DOHH2 (cell line): ENCODE data around the gene DHRS4L2.
"Not testable (repeated sequence)": the region's sequence is repeated elsewhere in the genome, so short reads cannot be mapped to it uniquely, and the experiment has no call there.

Experiments used
- H3F3A ChIP-seq: fragments of 200-600 bp; sonication (generic), shearing (Covaris generic); 2 replicates; pipeline ENCODE4 v1.6.0; 2016; ENCODE audit warnings: antibody characterized with exemption, mild to moderate bottlenecking; ENCODE audit not compliant: control insufficient read depth, insufficient read depth
- H3K27ac ChIP-seq: fragments of 200-600 bp; sonication (generic); 2 replicates; pipeline ENCODE4 v1.5.1; 2014; ENCODE audit warnings: low read depth, mild to moderate bottlenecking, low read length, moderate library complexity
- H3K27me3 ChIP-seq: fragments of 200-600 bp; sonication (generic); 2 replicates; pipeline ENCODE4 v1.6.1; 2014; ENCODE audit warnings: mild to moderate bottlenecking, low read length, mixed read lengths; ENCODE audit not compliant: control insufficient read depth
- H3K36me3 ChIP-seq: fragments of 200-600 bp; sonication (generic); 2 replicates; pipeline ENCODE4 v1.6.1; 2014; ENCODE audit warnings: mild to moderate bottlenecking, low read length, moderate library complexity, mixed read lengths; ENCODE audit not compliant: control insufficient read depth
- H3K4me1 ChIP-seq: fragments of 200-600 bp; sonication (generic); 2 replicates; pipeline ENCODE4 v1.6.1; 2014; ENCODE audit warnings: mild to moderate bottlenecking, low read length, mixed read lengths; ENCODE audit not compliant: control insufficient read depth
- H3K4me2 ChIP-seq: fragments of 200-600 bp; sonication (generic); 2 replicates; pipeline ENCODE4 v1.6.0; 2014; ENCODE audit warnings: mild to moderate bottlenecking, low read length, moderate library complexity
- H3K4me3 ChIP-seq: fragments of 200-600 bp; sonication (generic); 2 replicates; pipeline ENCODE4 v1.5.1; 2014; ENCODE audit warnings: mild to moderate bottlenecking, low read length, mixed read lengths
- H3K79me2 ChIP-seq: fragments of 200-600 bp; sonication (generic); 2 replicates; pipeline ENCODE4 v1.6.1; 2014; ENCODE audit warnings: mild to moderate bottlenecking, low read length, mixed read lengths; ENCODE audit not compliant: control insufficient read depth
- H3K9me2 ChIP-seq: fragments of 200-600 bp; sonication (generic); replicated peaks from 2 replicates; pipeline ENCODE4 v1.6.1; 2014; ENCODE audit warnings: mild to moderate bottlenecking, low read length, mixed read lengths; ENCODE audit not compliant: control insufficient read depth
- H3K9me3 ChIP-seq: fragments of 200-600 bp; sonication (generic); 2 replicates; pipeline ENCODE4 v1.6.1; 2014; ENCODE audit warnings: antibody characterized with exemption, low read length, mixed read lengths; ENCODE audit not compliant: control insufficient read depth, insufficient read depth
- H4K20me1 ChIP-seq: fragments of 200-600 bp; sonication (generic); 2 replicates; pipeline ENCODE4 v1.6.0; 2014; ENCODE audit warnings: low read depth, mild to moderate bottlenecking, antibody characterized with exemption, low read length, moderate library complexity; ENCODE audit not compliant: control insufficient read depth, insufficient read depth
- CTCF ChIP-seq: fragments of 200-600 bp; sonication (generic); IDR thresholded peaks from one replicate; pipeline ENCODE4 v1.5.1; 2014; ENCODE audit warnings: antibody characterized with exemption, mild to moderate bottlenecking, low read depth, low read length; ENCODE audit not compliant: poor library complexity, severe bottlenecking
- EZH2phosphoT487 ChIP-seq: fragments of 200-600 bp; sonication (generic); IDR thresholded peaks from 2 replicates; pipeline ENCODE4 v1.6.1; 2017; ENCODE audit warnings: borderline replicate concordance, mild to moderate bottlenecking, antibody characterized with exemption, low read length, moderate library complexity, mixed read lengths

Gene DHRS4L2

DNA sequence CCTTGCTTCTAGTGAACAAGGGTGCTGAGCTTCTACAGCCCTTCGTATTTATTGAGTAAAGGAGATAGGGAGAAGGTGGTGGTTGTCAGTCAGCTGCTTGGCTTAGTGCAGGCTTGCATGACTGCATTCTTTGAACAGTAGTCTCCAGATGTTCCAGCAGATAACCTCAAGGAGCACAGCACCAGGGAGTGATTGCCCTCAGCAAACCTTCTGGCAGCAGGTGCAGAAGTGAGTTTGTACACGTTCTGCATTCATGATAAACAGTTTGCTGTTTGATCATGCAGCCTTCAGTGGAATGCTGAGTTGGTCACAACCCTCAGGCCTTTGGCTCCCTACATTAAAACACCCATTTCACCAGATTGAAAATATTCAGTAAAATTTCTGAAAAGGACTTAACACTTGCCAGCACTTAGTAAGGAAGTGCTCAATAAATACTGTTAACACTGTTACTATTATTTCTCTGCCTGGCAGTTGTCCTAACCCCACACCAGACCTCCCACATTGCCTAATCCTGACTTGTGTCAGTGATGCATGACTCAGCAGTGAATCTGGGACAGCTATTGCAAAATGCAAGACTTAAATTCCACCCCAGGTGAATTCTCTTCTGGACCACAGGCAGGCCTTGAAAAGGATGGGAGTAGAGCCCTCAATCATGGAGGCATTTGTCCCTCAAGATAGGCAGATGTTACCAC, 44.1 kb downstream of the DHRS4L2 start:
- Histone ChIP-seq H3K4me1 (peaks cover 7% of the 10 kb centered on the region), H3K79me2 (no peaks in the 10 kb centered on the region), H3K36me3 (no peaks in the 10 kb centered on the region), H3K4me3 (no peak overlapping the region), H3K9me3 (peaks cover 11% of the 10 kb centered on the region; the same call in 1 of the 2 replicates), H3F3A (no peaks in the 10 kb centered on the region), H3K4me2 (no peak overlapping the region), H3K27ac (no peak overlapping the region), H4K20me1 (no peaks in the 10 kb centered on the region), H3K27me3 (no peaks in the 10 kb centered on the region), H3K9me2 (no peaks in the 10 kb centered on the region)
- TF ChIP-seq CTCF (no peak), EZH2phosphoT487 (no peak)

- not testable (repeated sequence) for H3K4me1 ChIP-seq, H4K20me1 ChIP-seq, H3K27ac ChIP-seq, H3F3A ChIP-seq, H3K36me3 ChIP-seq, H3K79me2 ChIP-seq, H3K27me3 ChIP-seq, H3K9me2 ChIP-seq
- Histone ChIP-seq H3K9me3 (peaks cover 11% of the 10 kb centered on the region; the same call in 1 of the 2 replicates), H3K4me3 (peak overlapping the region; percentile 87), H3K4me2 (peak overlapping the region; percentile 95)
Measured at GRCh38 chr14:24035769-24036168, 47.0 kb downstream of the DHRS4L2 start.

DNA sequence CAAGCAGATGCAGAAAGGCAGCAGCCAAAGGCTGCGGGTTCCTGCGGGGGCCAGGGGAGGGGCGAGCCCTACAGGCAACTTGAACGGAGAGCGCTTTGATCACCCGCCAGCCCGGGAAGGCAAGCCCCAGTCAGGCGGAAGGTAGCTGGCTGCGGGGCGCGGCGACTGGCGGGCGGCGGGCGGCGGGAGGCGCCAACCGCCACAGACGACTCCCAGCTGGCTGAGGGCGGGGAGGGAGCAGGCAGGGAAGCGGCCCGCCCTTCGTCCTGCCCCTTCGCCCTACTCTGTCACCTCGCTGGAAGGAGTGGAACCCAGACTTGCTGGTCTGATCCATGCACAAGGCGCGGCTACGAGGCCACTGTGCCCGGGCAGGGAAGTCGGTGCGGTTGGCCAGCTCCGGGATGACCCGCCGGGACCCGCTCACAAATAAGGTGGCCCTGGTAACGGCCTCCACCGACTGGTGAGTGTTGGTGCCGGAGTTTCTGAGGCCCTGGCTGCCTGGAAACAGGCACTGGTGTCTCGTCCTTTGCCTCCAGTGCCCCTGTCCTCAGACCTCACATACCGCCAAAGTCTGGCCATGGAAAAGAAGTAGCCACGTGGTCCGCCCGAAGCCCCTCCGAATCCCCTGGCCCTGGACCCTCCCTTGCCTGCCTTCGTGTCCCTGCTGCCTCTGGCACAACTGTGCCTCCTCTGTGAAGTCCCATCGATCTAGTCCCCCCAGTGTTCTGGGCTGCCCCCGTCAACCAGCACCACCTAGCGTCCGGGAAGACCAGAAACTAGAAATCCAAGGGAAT, 47.6 kb downstream of the DHRS4L2 start:
- Histone ChIP-seq H3F3A (no peaks in the 10 kb centered on the region), H3K36me3 (no peaks in the 10 kb centered on the region), H3K79me2 (no peaks in the 10 kb centered on the region), H3K27ac (no peak overlapping the region), H3K4me1 (peaks cover 7% of the 10 kb centered on the region), H4K20me1 (no peaks in the 10 kb centered on the region), H3K4me2 (peak overlapping the region; percentile 95), H3K9me2 (no peaks in the 10 kb centered on the region), H3K27me3 (no peaks in the 10 kb centered on the region), H3K4me3 (peak overlapping the region; percentile 87), H3K9me3 (peaks cover 11% of the 10 kb centered on the region; the same call in 1 of the 2 replicates)
- TF ChIP-seq EZH2phosphoT487 (no peak), CTCF (peak; percentile 79)

- H3K27ac ChIP-seq, H4K20me1 ChIP-seq, H3F3A ChIP-seq, H3K9me2 ChIP-seq, H3K79me2 ChIP-seq, H3K4me1 ChIP-seq, H3K27me3 ChIP-seq, H3K36me3 ChIP-seq: not testable (repeated sequence)
- H3K9me3 ChIP-seq: peaks cover 10% of the 10 kb centered on the region; the same call in 1 of the 2 replicates
- H3K4me3 ChIP-seq: peak overlapping the region; percentile 87
- H3K4me2 ChIP-seq: peak overlapping the region; percentile 95
Measured at GRCh38 chr14:24036963-24037657, 48.4 kb downstream of the DHRS4L2 start.
